HepG2 (cell line): Measurements from ENCODE around the gene CUL7. TPM values are rescaled to one million over a fixed set of nuclear protein-coding genes. Genes with fewer than 3 reads are reported as not detected.

Experiments
- AGO1 ChIP-seq: fragments of 200-400 bp; formaldehyde crosslinking; IDR thresholded peaks from 2 replicates; pipeline ENCODE4 v1.6.1; 2017; ENCODE audit warnings: mild to moderate bottlenecking, low read depth, low read length, moderate library complexity; ENCODE audit not compliant: poor library complexity, severe bottlenecking
- ATF7-NPFF ChIP-seq: sonication (generic); formaldehyde crosslinking; IDR thresholded peaks from 2 replicates; pipeline ENCODE4 v1.8.1; 2023; ENCODE audit warnings: mild to moderate bottlenecking, low read depth, missing genetic modification reagents, moderate library complexity
- CCDC6 ChIP-seq: sonication (generic); formaldehyde crosslinking; IDR thresholded peaks from 2 replicates; pipeline ENCODE4 v1.8.1; 2022; ENCODE audit warnings: mild to moderate bottlenecking, missing genetic modification reagents, moderate library complexity
- DPF2 ChIP-seq: sonication (generic); formaldehyde crosslinking; IDR thresholded peaks from 2 replicates; pipeline ENCODE4 v1.4.0; 2020; ENCODE audit warnings: mild to moderate bottlenecking, low read depth, missing genetic modification reagents, borderline replicate concordance
- EEA1 ChIP-seq: sonication (generic); formaldehyde crosslinking; IDR thresholded peaks from 2 replicates; pipeline ENCODE4 v1.5.1; 2020; ENCODE audit warnings: mild to moderate bottlenecking, missing genetic modification reagents, borderline replicate concordance
- ELF4 ChIP-seq: sonication (generic); formaldehyde crosslinking; IDR thresholded peaks from 2 replicates; pipeline ENCODE4 v1.5.0; 2020; ENCODE audit warnings: missing genetic modification reagents, mild to moderate bottlenecking, moderate library complexity, borderline replicate concordance
- GPBP1L1 ChIP-seq: sonication (generic); formaldehyde crosslinking; IDR thresholded peaks from 2 replicates; pipeline ENCODE4 v1.5.0; 2020; ENCODE audit warnings: mild to moderate bottlenecking, missing genetic modification reagents
- MATR3 ChIP-seq: sonication (generic); formaldehyde crosslinking; IDR thresholded peaks from 2 replicates; pipeline ENCODE4 v1.4.0; 2020; ENCODE audit warnings: missing genetic modification reagents
- MZF1 ChIP-seq: sonication (generic); formaldehyde crosslinking; IDR thresholded peaks from 2 replicates; pipeline ENCODE4 v1.8.1; 2023; ENCODE audit warnings: mild to moderate bottlenecking, missing genetic modification reagents, borderline replicate concordance
- NFKBIZ ChIP-seq: IDR thresholded peaks from 2 replicates; pipeline ENCODE4 v1.6.1; 2018; ENCODE audit warnings: missing genetic modification reagents, missing compliant biosample characterization
- PATZ1 ChIP-seq: sonication (generic); formaldehyde crosslinking; IDR thresholded peaks from 2 replicates; pipeline ENCODE4 v1.4.0; 2020; ENCODE audit warnings: missing genetic modification reagents
- PCBP2 ChIP-seq: fragments of 200-400 bp; formaldehyde crosslinking; optimal IDR thresholded peaks from 2 replicates; pipeline ENCODE3; 2018; ENCODE audit warnings: low read length, low read depth; ENCODE audit not compliant: poor library complexity, severe bottlenecking
- PHF5A ChIP-seq: IDR thresholded peaks from one replicate; pipeline ENCODE4 v1.6.1; 2018; ENCODE audit warnings: low read depth, missing genetic modification reagents; ENCODE audit not compliant: unreplicated experiment
- POLR2A ChIP-seq, 2 experiments: IDR thresholded peaks; 2 replicates each; pipeline ENCODE4 v1.6.1; 2011; ENCODE audit warnings: low read depth in 2 of 2, low read length in 2 of 2, mild to moderate bottlenecking in 1 of 2, moderate library complexity in 1 of 2; ENCODE audit not compliant: insufficient read depth in 1 of 2
- RORA ChIP-seq: sonication (generic); formaldehyde crosslinking; IDR thresholded peaks from 2 replicates; pipeline ENCODE4 v1.5.0; 2020; ENCODE audit warnings: mild to moderate bottlenecking, missing genetic modification reagents, moderate library complexity
- SALL1 ChIP-seq: sonication (generic); formaldehyde crosslinking; IDR thresholded peaks from 2 replicates; pipeline ENCODE4 v1.8.0; 2022; ENCODE audit warnings: mild to moderate bottlenecking, missing genetic modification reagents
- SNAI1 ChIP-seq: sonication (generic); formaldehyde crosslinking; IDR thresholded peaks from 2 replicates; pipeline ENCODE4 v1.5.0; 2020; ENCODE audit warnings: mild to moderate bottlenecking, missing genetic modification reagents, borderline replicate concordance
- SP2 ChIP-seq: sonication (generic); formaldehyde crosslinking; IDR thresholded peaks from 2 replicates; pipeline ENCODE4 v1.5.1; 2020; ENCODE audit warnings: mild to moderate bottlenecking, missing genetic modification reagents
- SRY ChIP-seq: sonication (generic); formaldehyde crosslinking; IDR thresholded peaks from 2 replicates; pipeline ENCODE4 v1.8.0; 2022; ENCODE audit warnings: mild to moderate bottlenecking, missing genetic modification reagents
- ZBTB34 ChIP-seq: sonication (generic); formaldehyde crosslinking; IDR thresholded peaks from 2 replicates; pipeline ENCODE4 v1.8.0; 2022; ENCODE audit warnings: mild to moderate bottlenecking, missing genetic modification reagents
- ZBTB7A ChIP-seq: sonication (generic); formaldehyde crosslinking; IDR thresholded peaks from 2 replicates; pipeline ENCODE4 v1.8.0; 2022; ENCODE audit warnings: mild to moderate bottlenecking, missing genetic modification reagents
- ZNF224 ChIP-seq: sonication (generic); formaldehyde crosslinking; IDR thresholded peaks from 2 replicates; pipeline ENCODE4 v1.5.0; 2020; ENCODE audit warnings: mild to moderate bottlenecking, missing genetic modification reagents
- ZNF3 ChIP-seq: IDR thresholded peaks from 2 replicates; pipeline ENCODE4 v1.7.0; 2017; ENCODE audit warnings: inconsistent platforms
- ZNF343 ChIP-seq: sonication (generic); formaldehyde crosslinking; IDR thresholded peaks from 2 replicates; pipeline ENCODE4 v1.4.0; 2020; ENCODE audit warnings: mild to moderate bottlenecking, missing genetic modification reagents
- ZNF660 ChIP-seq: sonication (generic); formaldehyde crosslinking; IDR thresholded peaks from 2 replicates; pipeline ENCODE4 v1.5.1; 2020; ENCODE audit warnings: mild to moderate bottlenecking, low read depth, missing genetic modification reagents, borderline replicate concordance
- ZNF781 ChIP-seq: sonication (generic); formaldehyde crosslinking; IDR thresholded peaks from 2 replicates; pipeline ENCODE4 v1.5.1; 2020; ENCODE audit warnings: borderline replicate concordance, mild to moderate bottlenecking, missing genetic modification reagents; ENCODE audit errors: not compliant biosample characterization
- polyA plus RNA-seq, 8 experiments: library from polyadenylated mRNA; depleted of rRNA in 3 of 8; stranded (reverse) in 7 of 8; unstranded in 1 of 8; fragments of >200 nt; fragmentation: Illumina TruSeq in 4 of 8; extraction: Trizol in 4 of 8; gene quantifications; 2 replicates each; pipeline versions ENCODE4 v1.2.1 to v1.2.3, GENCODE V29; 2011 to 2016; ENCODE audit warnings: low read depth in 4 of 8, missing spikeins in 1 of 8, mixed read lengths in 1 of 8; ENCODE audit not compliant: insufficient read depth in 1 of 8
- total RNA-seq, 5 experiments: library from RNA; depleted of rRNA; stranded (reverse); fragments of >200 nt; fragmentation: Illumina TruSeq; extraction: Trizol; gene quantifications; 2 replicates each; pipeline ENCODE4 v1.2.3, GENCODE V29; 2016; ENCODE audit warnings: low read depth in 1 of 5

The CUL7 gene
- total and polyA plus RNA-seq, 2 of the 13 experiments (the other 11 are each of a cell fraction or from before 2014, with no cell fraction given): 32.0 to 60.7 TPM

GRCh38 chr6:43075670-43076463 is 22.2 kb upstream of the CUL7 start, which contains the start of gene PTK7 (continued):
- TF ChIP-seq PATZ1 (CRISPR knock-in tag) (peak; percentile 92), SP2 (CRISPR knock-in tag) (no peak), SNAI1 (CRISPR knock-in tag) (0 out of 2 replicates have a peak, but pooled peaks have one; percentile 8), MZF1 (CRISPR knock-in tag) (no peak), EEA1 (CRISPR knock-in tag) (no peak), ATF7-NPFF (CRISPR knock-in tag) (peak; percentile 74; the same call in 1 of the 2 replicates), ZNF781 (CRISPR knock-in tag) (no peak), ZBTB7A (CRISPR knock-in tag) (peak; percentile 80; the same call in 1 of the 2 replicates), AGO1 (no peak), ZNF660 (CRISPR knock-in tag) (no peak), POLR2A (IDR thresholded peaks at IDR 0.05; ENCODE audit: insufficient read depth in 1 of 2, low read depth in 2 of 2, low read length in 2 of 2) (peak in 1 of 2 experiments; percentile 74; a peak in 2 of 4 replicates), SRY (0 out of 2 replicates have a peak, but pooled peaks have one; percentile 35), MATR3 (CRISPR knock-in tag) (no peak), PCBP2 (no peak), ZNF343 (no peak), CCDC6 (CRISPR knock-in tag) (peak; percentile 62; the same call in 1 of the 2 replicates), RORA (CRISPR knock-in tag) (no peak), ELF4 (CRISPR knock-in tag) (0 out of 2 replicates have a peak, but pooled peaks have one; percentile 7), SALL1 (CRISPR knock-in tag) (no peak), GPBP1L1 (CRISPR knock-in tag) (no peak), ZBTB34 (CRISPR knock-in tag) (no peak), NFKBIZ (CRISPR knock-in tag) (no peak), PHF5A (CRISPR knock-in tag) (no peak), ZNF224 (CRISPR knock-in tag) (no peak), DPF2 (CRISPR knock-in tag) (no peak), ZNF3 (no peak)
